Left colon (tissue), 2 donors: ENCODE measurements around the gene PLEKHF1. TPM values are rescaled to one million over a fixed set of nuclear protein-coding genes. Genes with fewer than 3 reads are reported as not detected.

Source experiments
- ATAC-seq: fragments of 200-7000 bp; cut with Tn5 transposase; one replicate; pipeline ENCODE4 v1.9.1; 2020; ENCODE audit warnings: mild to moderate bottlenecking, moderate library complexity
- DNase-seq, 2 donors: peaks; one replicate each; pipeline ENCODE4 v3.0.0-alpha.2; 2020
- intact Hi-C, 2 donors: fragments of 100-400 bp; cut with DNase I in 1 of 2; cut with micrococcal nuclease in 1 of 2; formaldehyde crosslinking; loops; one replicate each; pipeline versions ENCODE4 v1.11.2 to v1.14.0; 2022; cut with DNase I, micrococcal nuclease
- total RNA-seq, 2 donors: library from RNA; stranded (reverse); fragmentation: NEBNext Ultra II Directional; extraction: Animal tissue kit (Norgen Biotek cat#: 25700); gene quantifications; one replicate each; pipeline ENCODE4 v1.2.1, GENCODE V29; 2021
- donor health status: DM: no; HTN: no; CAD: no.
- donor health status: DM: yes; HTN: yes; CAD: no.

The PLEKHF1 gene
- total RNA-seq, 2 donors from 2014 or later = 2.8 to 3.7 TPM

DNA sequence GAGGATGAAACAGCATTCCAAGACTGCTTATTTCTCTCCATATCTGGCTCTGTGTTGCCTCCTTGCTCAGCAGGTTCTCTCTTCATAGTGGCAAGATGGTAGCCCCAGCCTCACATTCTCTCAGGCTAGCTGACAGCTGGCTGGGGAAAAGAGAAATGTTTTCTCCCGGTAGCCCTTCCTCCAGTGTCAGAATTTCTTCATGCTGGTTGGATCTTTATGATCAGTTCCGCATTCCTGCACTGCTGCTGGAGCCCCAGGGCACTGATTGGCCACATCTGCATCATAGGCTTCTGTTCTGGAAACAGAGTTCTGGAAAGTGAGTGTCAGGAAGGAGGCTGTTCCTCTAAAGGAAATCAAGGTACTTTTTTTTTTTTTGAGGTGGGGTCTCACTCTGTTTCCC is 34.6 kb upstream of the PLEKHF1 start:
- ATAC-seq = no peak
- intact Hi-C loops = no loop called here
- no peak for DNase-seq

DNA sequence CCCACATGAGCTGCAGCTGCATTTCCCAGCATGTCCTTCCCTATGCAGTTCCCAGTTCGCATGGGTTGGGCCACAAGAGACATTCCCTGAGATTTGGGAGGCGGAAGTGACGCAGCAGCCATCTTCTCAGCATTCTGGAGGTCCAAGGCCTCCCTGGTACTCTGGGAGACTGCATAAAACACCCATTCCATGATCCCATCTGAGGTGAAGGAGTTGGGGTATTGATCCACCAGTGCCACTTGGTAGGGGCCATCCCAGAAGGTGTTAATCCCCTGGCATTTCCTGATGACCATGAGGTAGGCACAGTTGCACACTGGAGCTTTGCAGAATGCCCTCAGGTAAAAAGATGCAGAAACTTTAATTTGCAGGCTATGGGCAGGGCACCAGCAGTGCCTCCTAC is 33.8 kb upstream of the PLEKHF1 start:
- ATAC-seq (no peak), DNase-seq (no peak)
- intact Hi-C loops = no loop called here

GRCh38 chr19:29634002-29634401 is 31.3 kb upstream of the PLEKHF1 start:
- no peak for ATAC-seq
- intact Hi-C loops = no loop called here

DNA sequence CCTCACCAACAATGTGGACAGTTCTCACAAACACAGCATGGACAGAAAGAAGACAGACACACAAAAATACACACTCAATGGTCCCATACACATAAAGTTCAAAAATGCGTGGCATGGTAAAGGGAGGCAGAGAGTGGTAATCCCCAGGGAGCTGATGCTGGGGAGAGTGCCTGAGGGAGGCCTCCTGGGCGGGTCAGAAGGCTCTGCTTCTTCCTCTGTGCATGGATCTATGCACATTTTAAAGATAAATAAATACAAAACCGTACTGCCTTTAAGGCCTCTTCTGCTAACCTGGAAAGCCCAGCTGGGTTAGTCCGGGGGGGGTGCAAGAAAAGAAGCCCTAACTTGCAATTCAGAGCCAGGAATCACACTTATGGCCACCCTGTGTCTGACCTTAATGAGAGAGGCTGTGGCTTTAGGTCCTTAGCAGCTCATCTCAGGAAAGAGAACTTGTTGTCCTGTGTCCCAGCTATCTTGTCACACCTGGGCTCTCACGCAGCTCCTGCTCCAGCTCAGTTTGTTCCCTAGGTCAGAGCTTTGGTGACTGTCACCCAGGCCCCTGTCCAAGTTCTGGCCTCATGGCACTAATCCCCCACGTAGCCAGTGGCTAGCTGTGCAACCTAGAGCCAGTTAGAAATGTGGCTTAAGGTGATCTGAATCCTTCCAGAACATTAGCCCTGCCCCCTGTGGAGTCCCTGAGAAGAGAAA is 30.7 kb upstream of the PLEKHF1 start:
- intact Hi-C loops = no loop called here
- no peak for DNase-seq
- ATAC-seq = no peak

More at GRCh38 chr19:29634002-29634401, 31.3 kb upstream of the PLEKHF1 start:
- no peak for DNase-seq

DNA sequence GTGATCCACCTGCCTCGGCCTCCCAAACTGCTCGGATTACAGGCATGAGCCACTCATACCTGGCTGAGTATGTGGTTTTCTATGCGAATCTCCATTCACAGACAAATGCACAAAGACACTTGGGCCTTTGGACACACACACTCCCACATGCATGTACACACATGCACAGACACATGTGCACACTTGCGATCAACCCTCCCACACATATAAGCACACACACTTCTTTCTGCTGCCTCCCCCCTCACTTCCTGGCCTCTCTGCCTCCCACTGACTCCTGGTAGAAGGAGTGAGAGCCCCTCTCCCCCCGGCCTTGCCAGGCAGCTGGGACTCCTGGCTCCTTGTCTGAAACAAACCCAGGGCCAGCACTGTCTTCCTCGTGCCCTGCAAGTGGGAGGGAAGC is 29.3 kb upstream of the PLEKHF1 start:
- intact Hi-C loops = no loop called here
- no peak for DNase-seq
- ATAC-seq = no peak

GRCh38 chr19:29636553-29637360 is 28.5 kb upstream of the PLEKHF1 start:
- no peak for ATAC-seq
- intact Hi-C loops = no loop called here
- DNase-seq = no peak

GRCh38 chr19:29639086-29639485 is 26.2 kb upstream of the PLEKHF1 start:
- ATAC-seq (no peak), DNase-seq (no peak)
- intact Hi-C loops = no loop called here

- ATAC-seq (no peak), DNase-seq (no peak)
- intact Hi-C loops = no loop called here
These were observed 25.0 kb upstream of the PLEKHF1 start for GRCh38 chr19:29640231-29640630.

- intact Hi-C loops = no loop called here
- ATAC-seq (no peak), DNase-seq (no peak)
These were observed 23.7 kb upstream of the PLEKHF1 start for GRCh38 chr19:29641597-29641996.

DNA sequence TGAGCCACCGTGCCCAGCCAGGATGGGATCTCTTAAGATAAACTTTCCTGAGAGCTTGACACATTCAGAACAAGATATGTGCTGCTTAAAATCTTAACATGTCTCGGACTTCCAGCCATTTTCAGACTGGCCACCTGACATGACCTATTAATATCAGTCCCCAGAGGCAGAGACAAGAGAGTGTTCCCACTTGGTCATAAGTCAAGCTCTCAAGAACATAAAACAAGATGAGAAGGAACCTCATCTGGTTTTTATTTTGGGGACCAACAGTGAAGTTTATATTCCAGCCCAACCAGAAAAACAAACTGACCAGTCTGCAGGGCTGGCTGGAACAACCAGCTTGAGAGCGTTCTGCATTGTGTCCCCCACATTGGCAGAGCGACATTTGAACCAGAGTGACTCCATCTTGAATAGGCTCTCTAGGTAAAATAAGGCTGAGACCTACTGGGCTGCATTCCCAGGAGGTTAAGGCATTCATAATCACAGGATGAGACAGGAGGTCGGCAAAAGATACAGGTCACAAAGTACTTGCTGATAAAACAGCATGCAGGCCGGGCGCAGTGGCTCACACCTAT is 21.8 kb upstream of the PLEKHF1 start:
- DNase-seq (no peak), ATAC-seq (no peak)
- intact Hi-C loops = no loop called here

GRCh38 chr19:29644210-29644609 is 21.1 kb upstream of the PLEKHF1 start:
- intact Hi-C loops = no loop called here
- ATAC-seq (no peak), DNase-seq (no peak)

DNA sequence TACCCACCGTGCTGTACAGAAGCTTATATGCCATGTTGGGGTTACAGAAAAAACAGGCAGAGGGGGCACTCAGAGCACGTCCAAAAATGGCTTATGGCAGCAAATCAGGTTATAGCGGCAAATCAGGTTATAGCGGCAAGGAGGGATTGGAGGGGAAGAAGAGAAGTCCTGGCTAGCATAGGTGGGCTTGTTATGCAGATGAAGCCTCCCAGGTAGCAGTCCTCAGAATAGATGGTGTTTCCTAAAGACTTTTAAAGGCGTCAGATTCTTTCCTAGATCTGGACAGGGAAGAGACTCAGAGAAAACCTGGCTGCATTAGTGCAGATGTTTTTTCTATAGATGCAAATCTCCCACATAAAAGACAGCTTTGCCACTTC is 19.8 kb upstream of the PLEKHF1 start:
- intact Hi-C loops = no loop called here
- no peak for DNase-seq
- ATAC-seq = no peak

GRCh38 chr19:29645911-29646310 is 19.4 kb upstream of the PLEKHF1 start:
- intact Hi-C loops = no loop called here
- no peak for DNase-seq
- no peak for ATAC-seq

DNA sequence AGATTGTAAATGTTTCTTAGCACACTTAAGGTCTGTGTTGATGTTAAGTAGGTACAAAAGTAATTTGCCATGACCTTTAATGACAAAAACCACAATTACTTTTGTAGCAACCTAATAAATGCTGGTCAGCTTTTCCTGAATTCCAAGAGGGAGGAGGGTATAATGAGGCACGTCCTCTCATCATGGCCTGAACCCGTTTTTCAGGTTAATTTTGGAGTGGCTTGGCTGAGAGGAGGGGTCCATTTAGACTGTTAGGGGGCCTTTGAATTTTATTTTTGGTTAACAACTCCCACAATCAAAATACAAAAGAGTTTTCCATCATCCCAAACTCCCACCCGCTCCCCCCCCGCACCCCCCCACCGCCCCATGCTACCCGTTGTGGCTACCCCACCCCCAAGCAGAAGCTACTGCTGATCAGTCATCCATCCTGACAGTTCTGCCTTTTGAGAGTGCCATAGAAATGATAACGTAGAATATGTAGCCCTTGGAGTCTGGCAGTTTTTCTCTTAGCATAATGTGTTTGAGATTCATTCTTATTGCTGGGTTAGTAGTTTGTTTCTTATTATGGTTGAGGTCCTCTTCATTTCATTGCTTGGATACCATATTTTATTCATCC is 14.4 kb upstream of the PLEKHF1 start:
- no peak for ATAC-seq
- no peak for DNase-seq
- intact Hi-C loops = no loop called here

- intact Hi-C loops = no loop called here
- DNase-seq = no peak
- no peak for ATAC-seq
These were observed 13.5 kb upstream of the PLEKHF1 start for GRCh38 chr19:29651622-29652394.

DNA sequence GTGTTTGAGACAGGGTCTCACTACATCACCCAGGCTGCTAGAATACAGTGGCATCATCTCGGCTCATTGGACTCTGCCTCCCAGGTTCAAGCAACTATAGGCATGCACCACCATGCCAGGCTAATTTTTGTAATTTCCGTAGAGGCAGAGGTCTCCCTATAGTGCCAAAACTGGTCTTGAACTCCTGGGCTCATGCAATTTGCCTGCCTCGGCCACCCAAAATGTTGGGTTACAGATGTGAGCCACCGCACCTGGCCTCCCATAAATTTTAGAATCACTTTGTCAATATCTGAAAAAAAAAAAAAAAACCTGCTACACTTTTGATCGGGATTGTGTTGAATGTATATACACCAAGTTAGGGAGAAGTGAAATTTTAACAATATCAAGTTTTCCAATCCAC is 11.9 kb upstream of the PLEKHF1 start:
- DNase-seq = no peak
- intact Hi-C loops = no loop called here
- ATAC-seq = no peak

- intact Hi-C loops = no loop called here
These were observed 9.5 kb upstream of the PLEKHF1 start for GRCh38 chr19:29655648-29656335.

DNA sequence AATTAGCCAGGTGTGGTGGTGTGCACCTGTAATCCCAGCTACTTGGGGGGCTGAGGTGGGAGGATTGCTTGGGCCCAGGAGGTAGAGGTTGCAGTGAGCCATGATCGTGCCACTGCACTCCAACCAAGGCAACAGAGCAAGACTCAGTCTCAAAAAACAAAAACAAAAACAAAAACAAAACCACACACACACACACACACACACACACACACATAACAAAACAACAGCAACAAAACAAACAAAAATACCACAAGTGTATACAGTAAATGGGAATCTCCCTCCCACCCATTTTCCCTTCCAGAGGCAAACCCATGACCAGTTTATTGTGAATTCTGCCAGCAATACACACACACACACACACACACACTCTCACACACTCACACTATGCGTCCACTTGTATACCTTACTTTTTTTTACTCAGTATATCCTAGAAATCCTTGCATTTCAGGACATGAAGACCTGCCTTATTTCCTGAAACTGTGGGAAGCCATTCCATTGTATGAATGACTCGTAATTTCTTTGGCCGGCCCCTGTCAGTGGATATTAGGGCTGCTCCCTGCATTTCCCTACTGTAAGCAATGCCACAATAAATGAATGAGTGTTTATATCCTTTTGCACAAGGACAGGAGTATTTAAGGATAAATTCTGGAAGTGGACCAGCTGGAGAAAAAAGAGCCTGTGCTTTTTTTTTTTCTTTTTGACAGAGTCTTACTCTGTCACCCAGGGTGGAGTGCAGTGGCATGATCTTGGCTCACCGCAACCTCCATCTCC is 6.9 kb upstream of the PLEKHF1 start:
- DNase-seq (no peak), ATAC-seq (no peak)
- intact Hi-C loops = no loop called here

More at GRCh38 chr19:29655648-29656335, 9.5 kb upstream of the PLEKHF1 start:
- DNase-seq = no peak
- no peak for ATAC-seq
